ENCODE results near the gene MBL2.

The MBL2 gene

GRCh38 chr10:52768001-52768532, 4.5 kb downstream of the MBL2 start:
- no peak overlapping the region for H3K4me2 ChIP-seq (ENCODE audit: low read length)
- H3K27me3 ChIP-seq (ENCODE audit: insufficient read depth, low read length), result no peaks in the 10 kb centered on the region
- no peaks in the 10 kb centered on the region for H3K9me2 ChIP-seq (ENCODE audit: low read depth, low read length)
- H4K20me1 ChIP-seq (ENCODE audit: insufficient read depth, low read length), result no peaks in the 10 kb centered on the region
- H3K4me3 ChIP-seq (ENCODE audit: low read depth, low read length, poor library complexity, severe bottlenecking), result no peak overlapping the region
- no peaks in the 10 kb centered on the region for H3K79me2 ChIP-seq (ENCODE audit: insufficient read depth, low read length)
- TF ChIP-seq CTCF (IDR thresholded peaks at IDR 0.05; ENCODE audit: low read length) (no peak), EZH2 (IDR thresholded peaks at IDR 0.05; ENCODE audit: borderline replicate concordance, low read length) (no peak)
- H3K9ac ChIP-seq (ENCODE audit: low read length), result no peak overlapping the region
- no peaks in the 10 kb centered on the region for H3K36me3 ChIP-seq (ENCODE audit: insufficient read depth, low read length)
- no peaks in the 10 kb centered on the region for H3F3A ChIP-seq (ENCODE audit: insufficient read depth, low read length)
- H3K27ac ChIP-seq (ENCODE audit: low read depth, low read length, poor library complexity, severe bottlenecking), result no peak overlapping the region
- H3K4me1 ChIP-seq (ENCODE audit: insufficient read depth, low read length, severe bottlenecking), result no peaks in the 10 kb centered on the region
- no peak overlapping the region for H2AFZ ChIP-seq (ENCODE audit: low read length)
- H3K9me3 ChIP-seq (ENCODE audit: low read length), result no peaks in the 10 kb centered on the region

GRCh38 chr10:52762088-52762487, 10.5 kb downstream of the MBL2 start:
- Histone ChIP-seq H3K27me3 (ENCODE audit: insufficient read depth, low read length) (no peaks in the 10 kb centered on the region), H3K4me2 (ENCODE audit: low read length) (no peak overlapping the region), H3F3A (ENCODE audit: insufficient read depth, low read length) (no peaks in the 10 kb centered on the region), H3K27ac (ENCODE audit: low read depth, low read length, poor library complexity, severe bottlenecking) (no peak overlapping the region), H4K20me1 (ENCODE audit: insufficient read depth, low read length) (no peaks in the 10 kb centered on the region), H3K4me3 (ENCODE audit: low read depth, low read length, poor library complexity, severe bottlenecking) (no peak overlapping the region), H3K4me1 (ENCODE audit: insufficient read depth, low read length, severe bottlenecking) (no peaks in the 10 kb centered on the region), H3K9me2 (ENCODE audit: low read depth, low read length) (no peaks in the 10 kb centered on the region), H3K9me3 (ENCODE audit: low read length) (no peaks in the 10 kb centered on the region), H3K79me2 (ENCODE audit: insufficient read depth, low read length) (no peaks in the 10 kb centered on the region), H2AFZ (ENCODE audit: low read length) (no peak overlapping the region), H3K36me3 (ENCODE audit: insufficient read depth, low read length) (no peaks in the 10 kb centered on the region), H3K9ac (ENCODE audit: low read length) (no peak overlapping the region)
- TF ChIP-seq CTCF (IDR thresholded peaks at IDR 0.05; ENCODE audit: low read length) (no peak), EZH2 (IDR thresholded peaks at IDR 0.05; ENCODE audit: borderline replicate concordance, low read length) (no peak)

GRCh38 chr10:52759154-52759553, 13.4 kb downstream of the MBL2 start:
- H3K79me2 ChIP-seq (ENCODE audit: insufficient read depth, low read length), result no peaks in the 10 kb centered on the region
- no peaks in the 10 kb centered on the region for H4K20me1 ChIP-seq (ENCODE audit: insufficient read depth, low read length)
- no peak overlapping the region for H2AFZ ChIP-seq (ENCODE audit: low read length)
- H3K4me1 ChIP-seq (ENCODE audit: insufficient read depth, low read length, severe bottlenecking), result no peaks in the 10 kb centered on the region
- no peaks in the 10 kb centered on the region for H3K9me3 ChIP-seq (ENCODE audit: low read length)
- H3K27ac ChIP-seq (ENCODE audit: low read depth, low read length, poor library complexity, severe bottlenecking), result no peak overlapping the region
- no peaks in the 10 kb centered on the region for H3K9me2 ChIP-seq (ENCODE audit: low read depth, low read length)
- TF ChIP-seq EZH2 (IDR thresholded peaks at IDR 0.05; ENCODE audit: borderline replicate concordance, low read length), result no peak
- no peak for TF ChIP-seq CTCF (IDR thresholded peaks at IDR 0.05; ENCODE audit: low read length)
- H3F3A ChIP-seq (ENCODE audit: insufficient read depth, low read length), result no peaks in the 10 kb centered on the region
- no peaks in the 10 kb centered on the region for H3K27me3 ChIP-seq (ENCODE audit: insufficient read depth, low read length)
- no peak overlapping the region for H3K4me3 ChIP-seq (ENCODE audit: low read depth, low read length, poor library complexity, severe bottlenecking)
- no peaks in the 10 kb centered on the region for H3K36me3 ChIP-seq (ENCODE audit: insufficient read depth, low read length)
- H3K9ac ChIP-seq (ENCODE audit: low read length), result no peak overlapping the region
- no peak overlapping the region for H3K4me2 ChIP-seq (ENCODE audit: low read length)
